Measurements from ENCODE around the gene CWC27.

CWC27 gene

DNA sequence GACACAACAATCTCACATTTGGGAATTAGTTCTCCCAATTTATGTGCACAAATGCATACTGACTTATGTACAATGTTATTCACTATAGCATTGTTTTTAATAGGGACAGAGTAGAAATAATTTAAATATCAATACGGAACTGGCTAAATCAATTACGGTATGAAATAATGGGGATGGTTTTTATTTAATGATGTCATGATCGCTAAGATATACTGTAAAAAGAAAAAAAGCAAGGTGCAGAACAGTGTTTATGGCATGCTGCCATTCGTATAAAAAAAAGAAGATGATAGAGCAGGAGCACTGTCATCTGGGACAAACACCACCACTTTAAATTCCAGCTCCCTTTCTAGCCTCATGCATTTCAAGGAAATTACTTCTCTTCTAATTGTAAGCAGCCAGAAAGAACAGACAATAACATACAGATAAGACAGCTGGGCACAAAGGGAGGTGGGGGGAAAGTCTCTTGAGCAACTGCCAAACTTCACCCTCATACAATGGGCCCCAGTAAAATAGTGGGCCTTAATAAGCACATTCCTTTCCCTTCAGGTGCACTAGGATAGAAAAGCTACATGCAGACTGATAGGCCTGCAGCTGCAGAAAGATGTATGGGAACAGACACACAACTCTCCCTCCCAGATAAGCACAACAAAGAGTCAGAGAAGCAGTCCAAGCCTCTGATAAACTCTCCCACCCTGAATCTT, 8.6 kb upstream of the CWC27 start:
- Histone ChIP-seq H3K4me3 (ENCODE audit: low read depth, low read length) (no peak overlapping the region), H3K4me1 (ENCODE audit: control insufficient read depth, insufficient read depth, low read length) (peaks cover 11% of the 10 kb centered on the region; the same call in 1 of the 2 replicates), H3K36me3 (ENCODE audit: control insufficient read depth in 2 of 2, insufficient read depth in 1 of 2, low read length in 2 of 2) (peaks cover 0 to 21% of the 10 kb centered on the region in 2 experiments; a peak in 2 of 3 replicates), H3K27ac (ENCODE audit: extremely low read depth, low read depth, low read length) (no peak overlapping the region), H3K9me3 (ENCODE audit: control insufficient read depth, insufficient read depth, low read depth, low read length) (no peaks in the 10 kb centered on the region)
- CTCF ChIA-PET = no interaction called here
- 0 out of 2 replicates have a peak, but pooled peaks have one; percentile 29 for TF ChIP-seq PRDM1 (tag by site-specific recombination; IDR thresholded peaks at IDR 0.05)
- TF ChIP-seq, protein P1, sequence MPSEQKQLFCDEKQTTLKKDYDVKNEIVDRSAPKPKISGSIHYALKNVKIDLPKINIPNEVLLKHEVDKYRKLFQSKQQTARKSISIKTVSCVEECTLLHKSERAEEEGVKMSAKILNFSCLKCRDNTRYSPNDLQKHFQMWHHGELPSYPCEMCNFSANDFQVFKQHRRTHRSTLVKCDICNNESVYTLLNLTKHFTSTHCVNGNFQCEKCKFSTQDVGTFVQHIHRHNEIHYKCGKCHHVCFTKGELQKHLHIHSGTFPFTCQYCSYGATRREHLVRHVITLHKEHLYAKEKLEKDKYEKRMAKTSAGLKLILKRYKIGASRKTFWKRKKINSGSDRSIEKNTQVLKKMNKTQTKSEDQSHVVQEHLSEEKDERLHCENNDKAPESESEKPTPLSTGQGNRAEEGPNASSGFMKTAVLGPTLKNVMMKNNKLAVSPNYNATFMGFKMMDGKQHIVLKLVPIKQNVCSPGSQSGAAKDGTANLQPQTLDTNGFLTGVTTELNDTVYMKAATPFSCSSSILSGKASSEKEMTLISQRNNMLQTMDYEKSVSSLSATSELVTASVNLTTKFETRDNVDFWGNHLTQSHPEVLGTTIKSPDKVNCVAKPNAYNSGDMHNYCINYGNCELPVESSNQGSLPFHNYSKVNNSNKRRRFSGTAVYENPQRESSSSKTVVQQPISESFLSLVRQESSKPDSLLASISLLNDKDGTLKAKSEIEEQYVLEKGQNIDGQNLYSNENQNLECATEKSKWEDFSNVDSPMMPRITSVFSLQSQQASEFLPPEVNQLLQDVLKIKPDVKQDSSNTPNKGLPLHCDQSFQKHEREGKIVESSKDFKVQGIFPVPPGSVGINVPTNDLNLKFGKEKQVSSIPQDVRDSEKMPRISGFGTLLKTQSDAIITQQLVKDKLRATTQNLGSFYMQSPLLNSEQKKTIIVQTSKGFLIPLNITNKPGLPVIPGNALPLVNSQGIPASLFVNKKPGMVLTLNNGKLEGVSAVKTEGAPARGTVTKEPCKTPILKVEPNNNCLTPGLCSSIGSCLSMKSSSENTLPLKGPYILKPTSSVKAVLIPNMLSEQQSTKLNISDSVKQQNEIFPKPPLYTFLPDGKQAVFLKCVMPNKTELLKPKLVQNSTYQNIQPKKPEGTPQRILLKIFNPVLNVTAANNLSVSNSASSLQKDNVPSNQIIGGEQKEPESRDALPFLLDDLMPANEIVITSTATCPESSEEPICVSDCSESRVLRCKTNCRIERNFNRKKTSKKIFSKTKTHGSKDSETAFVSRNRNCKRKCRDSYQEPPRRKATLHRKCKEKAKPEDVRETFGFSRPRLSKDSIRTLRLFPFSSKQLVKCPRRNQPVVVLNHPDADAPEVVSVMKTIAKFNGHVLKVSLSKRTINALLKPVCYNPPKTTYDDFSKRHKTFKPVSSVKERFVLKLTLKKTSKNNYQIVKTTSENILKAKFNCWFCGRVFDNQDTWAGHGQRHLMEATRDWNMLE (tag by site-specific recombination; conservative IDR thresholded peaks at IDR 0.05; ENCODE audit: low read depth) = no peak
- no peak for TF ChIP-seq ZBTB17 (tag by site-specific recombination; IDR thresholded peaks at IDR 0.05)
- TF ChIP-seq, protein P2, sequence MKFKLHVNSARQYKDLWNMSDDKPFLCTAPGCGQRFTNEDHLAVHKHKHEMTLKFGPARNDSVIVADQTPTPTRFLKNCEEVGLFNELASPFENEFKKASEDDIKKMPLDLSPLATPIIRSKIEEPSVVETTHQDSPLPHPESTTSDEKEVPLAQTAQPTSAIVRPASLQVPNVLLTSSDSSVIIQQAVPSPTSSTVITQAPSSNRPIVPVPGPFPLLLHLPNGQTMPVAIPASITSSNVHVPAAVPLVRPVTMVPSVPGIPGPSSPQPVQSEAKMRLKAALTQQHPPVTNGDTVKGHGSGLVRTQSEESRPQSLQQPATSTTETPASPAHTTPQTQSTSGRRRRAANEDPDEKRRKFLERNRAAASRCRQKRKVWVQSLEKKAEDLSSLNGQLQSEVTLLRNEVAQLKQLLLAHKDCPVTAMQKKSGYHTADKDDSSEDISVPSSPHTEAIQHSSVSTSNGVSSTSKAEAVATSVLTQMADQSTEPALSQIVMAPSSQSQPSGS (tag by site-specific recombination; IDR thresholded peaks at IDR 0.05; ENCODE audit: low read depth) = peak; percentile 72
- TF ChIP-seq, protein P3, sequence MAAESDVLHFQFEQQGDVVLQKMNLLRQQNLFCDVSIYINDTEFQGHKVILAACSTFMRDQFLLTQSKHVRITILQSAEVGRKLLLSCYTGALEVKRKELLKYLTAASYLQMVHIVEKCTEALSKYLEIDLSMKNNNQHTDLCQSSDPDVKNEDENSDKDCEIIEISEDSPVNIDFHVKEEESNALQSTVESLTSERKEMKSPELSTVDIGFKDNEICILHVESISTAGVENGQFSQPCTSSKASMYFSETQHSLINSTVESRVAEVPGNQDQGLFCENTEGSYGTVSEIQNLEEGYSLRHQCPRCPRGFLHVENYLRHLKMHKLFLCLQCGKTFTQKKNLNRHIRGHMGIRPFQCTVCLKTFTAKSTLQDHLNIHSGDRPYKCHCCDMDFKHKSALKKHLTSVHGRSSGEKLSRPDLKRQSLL (tag by site-specific recombination; IDR thresholded peaks at IDR 0.05) = 0 out of 2 replicates have a peak, but pooled peaks have one; percentile 16
- TF ChIP-seq, protein P4, sequence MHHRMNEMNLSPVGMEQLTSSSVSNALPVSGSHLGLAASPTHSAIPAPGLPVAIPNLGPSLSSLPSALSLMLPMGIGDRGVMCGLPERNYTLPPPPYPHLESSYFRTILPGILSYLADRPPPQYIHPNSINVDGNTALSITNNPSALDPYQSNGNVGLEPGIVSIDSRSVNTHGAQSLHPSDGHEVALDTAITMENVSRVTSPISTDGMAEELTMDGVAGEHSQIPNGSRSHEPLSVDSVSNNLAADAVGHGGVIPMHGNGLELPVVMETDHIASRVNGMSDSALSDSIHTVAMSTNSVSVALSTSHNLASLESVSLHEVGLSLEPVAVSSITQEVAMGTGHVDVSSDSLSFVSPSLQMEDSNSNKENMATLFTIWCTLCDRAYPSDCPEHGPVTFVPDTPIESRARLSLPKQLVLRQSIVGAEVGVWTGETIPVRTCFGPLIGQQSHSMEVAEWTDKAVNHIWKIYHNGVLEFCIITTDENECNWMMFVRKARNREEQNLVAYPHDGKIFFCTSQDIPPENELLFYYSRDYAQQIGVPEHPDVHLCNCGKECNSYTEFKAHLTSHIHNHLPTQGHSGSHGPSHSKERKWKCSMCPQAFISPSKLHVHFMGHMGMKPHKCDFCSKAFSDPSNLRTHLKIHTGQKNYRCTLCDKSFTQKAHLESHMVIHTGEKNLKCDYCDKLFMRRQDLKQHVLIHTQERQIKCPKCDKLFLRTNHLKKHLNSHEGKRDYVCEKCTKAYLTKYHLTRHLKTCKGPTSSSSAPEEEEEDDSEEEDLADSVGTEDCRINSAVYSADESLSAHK (tag by site-specific recombination; IDR thresholded peaks at IDR 0.05) = no peak
- TF ChIP-seq ZSCAN23 (tag by site-specific recombination; IDR thresholded peaks at IDR 0.05) = no peak
- no peak for TF ChIP-seq TRIM28 (IDR thresholded peaks at IDR 0.05; ENCODE audit: borderline replicate concordance, low read length)
- POLR2A ChIA-PET = no interaction called here

DNA sequence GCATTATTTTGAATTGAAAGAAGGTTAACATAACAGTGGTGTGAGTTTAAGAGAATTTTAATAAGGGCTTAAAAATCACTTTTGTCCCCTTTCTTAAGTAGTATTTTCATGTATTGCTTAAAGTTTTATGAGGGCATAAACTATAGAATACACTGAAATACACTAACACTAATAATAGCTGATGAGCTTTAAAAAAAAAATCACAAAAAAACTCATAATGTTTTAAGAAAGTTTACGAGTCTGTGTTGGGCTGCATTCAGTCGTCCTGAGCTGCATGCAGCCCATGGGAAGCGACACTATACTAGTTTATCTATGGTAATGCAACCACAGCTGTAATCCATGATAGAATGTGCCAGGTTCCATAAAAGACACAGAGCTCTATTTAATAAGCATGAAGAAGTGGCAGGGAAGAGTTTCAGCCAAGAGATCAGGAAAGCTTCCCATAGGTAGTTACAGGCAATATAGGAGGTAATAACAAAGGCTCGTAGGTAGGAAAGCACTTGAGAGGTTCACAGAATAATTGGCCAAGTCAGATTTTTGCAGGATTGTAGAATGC, 4.7 kb upstream of the CWC27 start:
- POLR2A ChIA-PET = no interaction called here
- Histone ChIP-seq H3K27ac (ENCODE audit: extremely low read depth, low read depth, low read length) (peak overlapping the region; percentile 33), H3K4me3 (ENCODE audit: low read depth, low read length) (no peak overlapping the region), H3K4me1 (ENCODE audit: control insufficient read depth, insufficient read depth, low read length) (peaks cover 11% of the 10 kb centered on the region), H3K9me3 (ENCODE audit: control insufficient read depth, insufficient read depth, low read depth, low read length) (no peaks in the 10 kb centered on the region), H3K36me3 (ENCODE audit: control insufficient read depth in 2 of 2, insufficient read depth in 1 of 2, low read length in 2 of 2) (peaks cover 0 to 38% of the 10 kb centered on the region in 2 experiments; a peak in 2 of 3 replicates)
- CTCF ChIA-PET = interaction anchor here (0.6 kb wide), 1 partner anchor 149 kb away, joined by 5 read pairs; no protein-coding TSS in a partner anchor
- TF ChIP-seq, protein P5, sequence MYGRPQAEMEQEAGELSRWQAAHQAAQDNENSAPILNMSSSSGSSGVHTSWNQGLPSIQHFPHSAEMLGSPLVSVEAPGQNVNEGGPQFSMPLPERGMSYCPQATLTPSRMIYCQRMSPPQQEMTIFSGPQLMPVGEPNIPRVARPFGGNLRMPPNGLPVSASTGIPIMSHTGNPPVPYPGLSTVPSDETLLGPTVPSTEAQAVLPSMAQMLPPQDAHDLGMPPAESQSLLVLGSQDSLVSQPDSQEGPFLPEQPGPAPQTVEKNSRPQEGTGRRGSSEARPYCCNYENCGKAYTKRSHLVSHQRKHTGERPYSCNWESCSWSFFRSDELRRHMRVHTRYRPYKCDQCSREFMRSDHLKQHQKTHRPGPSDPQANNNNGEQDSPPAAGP (tag by site-specific recombination; IDR thresholded peaks at IDR 0.05) = no peak
- TF ChIP-seq, protein P6, sequence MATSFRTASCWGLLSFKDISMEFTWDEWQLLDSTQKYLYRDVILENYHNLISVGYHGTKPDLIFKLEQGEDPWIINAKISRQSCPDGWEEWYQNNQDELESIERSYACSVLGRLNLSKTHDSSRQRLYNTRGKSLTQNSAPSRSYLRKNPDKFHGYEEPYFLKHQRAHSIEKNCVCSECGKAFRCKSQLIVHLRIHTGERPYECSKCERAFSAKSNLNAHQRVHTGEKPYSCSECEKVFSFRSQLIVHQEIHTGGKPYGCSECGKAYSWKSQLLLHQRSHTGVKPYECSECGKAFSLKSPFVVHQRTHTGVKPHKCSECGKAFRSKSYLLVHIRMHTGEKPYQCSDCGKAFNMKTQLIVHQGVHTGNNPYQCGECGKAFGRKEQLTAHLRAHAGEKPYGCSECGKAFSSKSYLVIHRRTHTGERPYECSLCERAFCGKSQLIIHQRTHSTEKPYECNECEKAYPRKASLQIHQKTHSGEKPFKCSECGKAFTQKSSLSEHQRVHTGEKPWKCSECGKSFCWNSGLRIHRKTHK (tag by site-specific recombination; IDR thresholded peaks at IDR 0.05) = no peak
- TF ChIP-seq ZXDB (tag by site-specific recombination; IDR thresholded peaks at IDR 0.05) (peak; percentile 41; the same call in 1 of the 2 replicates), ZNF664 (tag by site-specific recombination; IDR thresholded peaks at IDR 0.05) (no peak)
- TF ChIP-seq, protein P7, sequence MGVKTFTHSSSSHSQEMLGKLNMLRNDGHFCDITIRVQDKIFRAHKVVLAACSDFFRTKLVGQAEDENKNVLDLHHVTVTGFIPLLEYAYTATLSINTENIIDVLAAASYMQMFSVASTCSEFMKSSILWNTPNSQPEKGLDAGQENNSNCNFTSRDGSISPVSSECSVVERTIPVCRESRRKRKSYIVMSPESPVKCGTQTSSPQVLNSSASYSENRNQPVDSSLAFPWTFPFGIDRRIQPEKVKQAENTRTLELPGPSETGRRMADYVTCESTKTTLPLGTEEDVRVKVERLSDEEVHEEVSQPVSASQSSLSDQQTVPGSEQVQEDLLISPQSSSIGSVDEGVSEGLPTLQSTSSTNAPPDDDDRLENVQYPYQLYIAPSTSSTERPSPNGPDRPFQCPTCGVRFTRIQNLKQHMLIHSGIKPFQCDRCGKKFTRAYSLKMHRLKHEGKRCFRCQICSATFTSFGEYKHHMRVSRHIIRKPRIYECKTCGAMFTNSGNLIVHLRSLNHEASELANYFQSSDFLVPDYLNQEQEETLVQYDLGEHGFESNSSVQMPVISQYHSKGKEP (tag by site-specific recombination; IDR thresholded peaks at IDR 0.05) = peak; percentile 92
- TF ChIP-seq, protein P8, sequence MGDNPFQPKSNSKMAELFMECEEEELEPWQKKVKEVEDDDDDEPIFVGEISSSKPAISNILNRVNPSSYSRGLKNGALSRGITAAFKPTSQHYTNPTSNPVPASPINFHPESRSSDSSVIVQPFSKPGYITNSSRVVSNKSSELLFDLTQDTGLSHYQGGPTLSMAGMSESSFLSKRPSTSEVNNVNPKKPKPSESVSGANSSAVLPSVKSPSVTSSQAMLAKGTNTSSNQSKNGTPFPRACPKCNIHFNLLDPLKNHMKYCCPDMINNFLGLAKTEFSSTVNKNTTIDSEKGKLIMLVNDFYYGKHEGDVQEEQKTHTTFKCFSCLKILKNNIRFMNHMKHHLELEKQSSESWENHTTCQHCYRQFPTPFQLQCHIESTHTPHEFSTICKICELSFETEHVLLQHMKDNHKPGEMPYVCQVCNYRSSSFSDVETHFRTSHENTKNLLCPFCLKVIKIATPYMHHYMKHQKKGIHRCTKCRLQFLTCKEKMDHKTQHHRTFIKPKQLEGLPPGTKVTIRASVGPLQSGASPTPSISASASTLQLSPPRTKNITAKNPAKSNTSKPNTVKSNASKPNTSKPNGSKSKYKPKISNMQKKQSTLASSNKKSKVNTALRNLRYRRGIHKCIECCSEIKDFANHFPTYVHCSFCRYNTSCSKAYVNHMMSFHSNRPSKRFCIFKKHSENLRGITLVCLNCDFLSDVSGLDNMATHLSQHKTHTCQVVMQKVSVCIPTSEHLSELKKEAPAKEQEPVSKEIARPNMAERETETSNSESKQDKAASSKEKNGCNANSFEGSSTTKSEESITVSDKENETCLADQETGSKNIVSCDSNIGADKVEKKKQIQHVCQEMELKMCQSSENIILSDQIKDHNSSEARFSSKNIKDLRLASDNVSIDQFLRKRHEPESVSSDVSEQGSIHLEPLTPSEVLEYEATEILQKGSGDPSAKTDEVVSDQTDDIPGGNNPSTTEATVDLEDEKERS (tag by site-specific recombination; IDR thresholded peaks at IDR 0.05) = no peak
